Hepatocyte (in vitro differentiated cells): ENCODE results near the gene CAV1.

Source experiments
- EZH2 ChIP-seq: fragments of 200-600 bp; sonication (generic); IDR thresholded peaks from 2 replicates; pipeline ENCODE4 v1.6.1; 2016; ENCODE audit warnings: antibody characterized with exemption, mild to moderate bottlenecking, borderline replicate concordance
- EZH2phosphoT487 ChIP-seq: fragments of 200-600 bp; sonication (generic); IDR thresholded peaks from one replicate; pipeline ENCODE4 v1.6.1; 2018; ENCODE audit warnings: antibody characterized with exemption, mild to moderate bottlenecking, low read depth, moderate library complexity; ENCODE audit not compliant: unreplicated experiment, severe bottlenecking
- TF ChIP-seq, protein P1 (sequence below): fragments of 200-600 bp; sonication (generic); IDR thresholded peaks from 2 replicates; pipeline ENCODE4 v1.5.1; 2016; ENCODE audit warnings: antibody characterized with exemption, mild to moderate bottlenecking; ENCODE audit not compliant: poor library complexity

DNA sequence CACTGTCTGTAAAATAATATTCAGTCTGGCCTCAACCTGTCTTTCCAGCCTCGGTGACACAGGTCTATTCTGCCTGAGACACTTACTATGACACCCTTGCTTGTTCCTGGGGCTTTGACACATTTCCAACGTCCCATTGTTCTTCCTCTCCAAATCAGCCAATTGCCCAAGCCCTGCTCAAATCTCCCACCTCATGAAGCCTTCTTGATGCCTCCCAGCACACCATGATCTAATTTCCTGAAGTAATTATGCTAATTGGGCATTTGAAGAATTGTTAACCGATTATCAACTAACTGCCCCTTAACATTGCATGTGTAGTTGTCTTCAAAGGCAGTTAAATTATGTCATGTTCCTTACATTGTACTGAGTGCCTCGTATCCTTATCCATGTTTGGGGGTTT, 33.1 kb downstream of the CAV1 start:
- TF ChIP-seq, protein P1, sequence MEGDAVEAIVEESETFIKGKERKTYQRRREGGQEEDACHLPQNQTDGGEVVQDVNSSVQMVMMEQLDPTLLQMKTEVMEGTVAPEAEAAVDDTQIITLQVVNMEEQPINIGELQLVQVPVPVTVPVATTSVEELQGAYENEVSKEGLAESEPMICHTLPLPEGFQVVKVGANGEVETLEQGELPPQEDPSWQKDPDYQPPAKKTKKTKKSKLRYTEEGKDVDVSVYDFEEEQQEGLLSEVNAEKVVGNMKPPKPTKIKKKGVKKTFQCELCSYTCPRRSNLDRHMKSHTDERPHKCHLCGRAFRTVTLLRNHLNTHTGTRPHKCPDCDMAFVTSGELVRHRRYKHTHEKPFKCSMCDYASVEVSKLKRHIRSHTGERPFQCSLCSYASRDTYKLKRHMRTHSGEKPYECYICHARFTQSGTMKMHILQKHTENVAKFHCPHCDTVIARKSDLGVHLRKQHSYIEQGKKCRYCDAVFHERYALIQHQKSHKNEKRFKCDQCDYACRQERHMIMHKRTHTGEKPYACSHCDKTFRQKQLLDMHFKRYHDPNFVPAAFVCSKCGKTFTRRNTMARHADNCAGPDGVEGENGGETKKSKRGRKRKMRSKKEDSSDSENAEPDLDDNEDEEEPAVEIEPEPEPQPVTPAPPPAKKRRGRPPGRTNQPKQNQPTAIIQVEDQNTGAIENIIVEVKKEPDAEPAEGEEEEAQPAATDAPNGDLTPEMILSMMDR: no peak
- no peak for TF ChIP-seq EZH2
- TF ChIP-seq EZH2phosphoT487: no peak
